GM21825 (cell line): Measurements from ENCODE around the gene PVALB.
A peak's percentile ranks its signal among the peaks of the same experiment; 100 is the strongest.

Experiments used
- ATAC-seq: cut with Tn5 transposase; IDR thresholded peaks from one replicate; pipeline ENCODE4 v1.9.1; 2021; ENCODE audit warnings: mild to moderate bottlenecking, moderate library complexity; ENCODE audit not compliant: unreplicated experiment

Gene PVALB, protein sequence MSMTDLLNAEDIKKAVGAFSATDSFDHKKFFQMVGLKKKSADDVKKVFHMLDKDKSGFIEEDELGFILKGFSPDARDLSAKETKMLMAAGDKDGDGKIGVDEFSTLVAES

DNA sequence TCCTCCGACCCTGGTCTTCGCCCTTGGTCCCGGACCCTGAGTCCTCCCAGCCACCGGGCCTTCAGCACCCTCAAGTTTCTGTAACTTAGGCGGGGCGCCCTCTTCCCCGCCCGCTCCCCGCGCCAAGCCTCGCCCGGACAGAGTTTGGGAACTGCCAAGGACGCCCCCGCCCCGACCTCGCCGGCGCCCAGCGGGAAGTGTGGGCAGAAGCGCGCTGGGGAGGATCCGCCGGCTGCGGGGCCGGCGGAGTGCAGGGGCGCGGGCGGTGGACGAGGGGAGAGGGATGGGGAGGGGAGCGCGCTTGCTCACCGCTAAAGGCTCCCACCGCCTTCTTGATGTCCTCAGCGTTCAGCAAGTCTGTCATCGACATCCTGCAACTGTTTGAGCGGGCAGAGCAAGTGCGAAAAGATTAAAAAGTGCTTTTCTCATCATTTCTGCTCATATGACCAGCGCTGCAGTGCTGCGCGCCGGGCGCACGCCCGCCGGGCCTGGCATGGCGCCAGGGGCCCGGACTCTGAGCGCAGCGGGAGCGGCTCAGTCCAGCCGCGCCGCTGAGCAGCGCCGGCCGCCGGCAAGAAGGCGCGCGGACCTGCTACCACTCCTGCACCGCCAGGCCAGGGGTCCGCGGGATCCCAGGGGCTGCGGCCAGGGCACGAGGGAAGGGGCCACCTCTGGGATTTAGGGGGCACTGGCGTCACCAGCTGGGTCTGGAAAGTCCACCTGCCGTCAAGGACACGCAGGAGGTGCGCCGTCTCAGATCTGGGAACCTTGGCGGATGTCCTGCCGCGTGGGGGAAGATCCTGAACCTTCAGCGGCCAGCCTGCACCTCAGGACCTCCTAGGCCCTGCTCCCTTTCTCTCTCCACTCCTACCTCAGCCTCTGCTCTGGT is at the start of gene PVALB:
Gene PVALB (minus strand): TSS at position 400 of the 889 bp plus-strand sequence. CDS start 30 bp downstream, at position 370.
- no peak for ATAC-seq

DNA sequence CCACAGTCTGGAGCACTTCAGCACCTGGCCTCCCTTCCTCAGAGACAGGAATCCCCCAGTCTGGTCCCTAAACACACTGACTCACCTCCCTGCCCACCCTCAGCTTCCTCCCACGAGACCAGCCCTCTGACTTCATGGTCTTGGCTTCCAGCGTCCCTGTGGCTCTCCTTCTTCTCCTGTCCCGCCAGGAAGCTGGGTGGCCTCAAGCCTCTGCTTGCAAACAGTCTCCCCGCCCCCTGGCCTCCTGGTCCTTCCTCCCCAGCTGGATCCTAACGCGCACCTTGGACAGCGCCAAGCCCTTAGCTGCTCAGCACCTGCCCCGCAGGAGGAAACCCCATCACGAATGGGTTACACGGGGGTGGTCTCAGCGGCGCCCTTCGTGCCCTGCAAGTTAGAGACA is 48.5 kb upstream of the PVALB start:
- no peak for ATAC-seq

DNA sequence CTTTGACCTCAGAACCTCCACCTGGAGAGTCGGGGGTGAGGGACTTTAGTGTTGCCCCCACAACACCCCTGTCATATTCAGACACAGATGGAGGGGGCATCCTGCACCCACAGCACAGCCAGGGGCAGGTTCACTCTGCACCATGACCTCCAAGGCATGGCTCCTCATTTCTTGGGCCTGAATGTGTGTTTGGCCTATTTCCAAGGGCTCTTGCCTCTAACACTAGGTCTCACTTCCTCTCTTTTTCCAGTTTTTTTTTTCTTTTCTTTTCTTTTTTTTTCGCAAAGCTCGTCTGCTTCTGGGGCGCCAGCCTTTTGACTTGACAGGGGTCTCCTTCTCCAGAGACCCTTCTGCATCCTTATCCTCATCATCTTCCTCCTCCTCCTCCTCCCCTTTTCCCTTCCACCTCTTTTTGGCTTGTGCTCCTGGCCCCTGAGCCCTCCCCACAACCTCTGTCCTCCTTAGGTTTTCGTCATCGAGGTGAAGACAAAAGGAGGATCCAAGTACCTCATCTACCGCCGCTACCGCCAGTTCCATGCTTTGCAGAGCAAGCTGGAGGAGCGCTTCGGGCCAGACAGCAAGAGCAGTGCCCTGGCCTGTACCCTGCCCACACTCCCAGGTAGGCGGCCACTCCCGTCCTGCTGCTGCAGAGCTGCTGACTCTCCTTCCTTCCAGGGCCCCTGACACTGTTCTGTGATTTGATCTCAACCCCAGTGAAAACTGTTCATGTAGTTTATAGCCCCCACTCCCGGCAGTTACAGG is 47.8 kb upstream of the PVALB start:
- ATAC-seq = no peak

DNA sequence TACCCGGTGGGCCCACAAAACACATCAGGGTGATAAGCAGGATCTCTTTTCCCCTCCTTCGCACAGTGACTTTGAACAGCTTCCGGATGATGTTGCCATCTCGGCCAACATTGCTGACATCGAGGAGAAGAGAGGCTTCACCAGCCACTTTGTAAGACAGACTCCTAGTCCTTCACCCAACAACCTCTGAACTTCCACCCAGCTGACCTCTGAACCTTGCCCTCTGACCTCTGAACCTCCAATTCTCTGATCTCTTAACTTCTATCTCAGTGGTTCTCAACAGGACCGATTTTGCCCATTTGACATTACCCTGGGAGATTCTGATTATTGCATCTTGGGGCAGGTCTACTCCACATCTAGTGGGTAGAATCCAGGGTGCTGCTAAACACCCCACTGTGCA is 47.1 kb upstream of the PVALB start:
- ATAC-seq = no peak

DNA sequence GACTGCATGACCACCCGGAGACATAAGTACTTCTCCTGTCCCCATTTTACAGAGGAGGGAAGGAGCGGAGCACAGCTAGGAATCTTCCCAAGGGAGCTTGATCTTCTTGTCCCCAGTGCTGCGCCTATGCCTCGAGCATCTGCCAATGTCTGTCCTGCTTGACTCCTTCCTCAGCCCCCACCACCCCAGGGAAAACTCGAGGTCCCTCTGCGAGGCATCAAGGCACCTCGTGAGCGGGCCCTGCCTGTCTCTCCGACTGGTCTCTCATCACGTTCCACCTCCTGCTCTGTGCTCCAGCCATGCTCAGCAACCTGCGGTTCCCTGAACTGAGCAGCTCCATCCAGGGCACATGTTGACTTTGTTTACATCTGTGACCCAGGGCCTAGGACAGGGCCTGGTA is 46.4 kb upstream of the PVALB start:
- no peak for ATAC-seq

DNA sequence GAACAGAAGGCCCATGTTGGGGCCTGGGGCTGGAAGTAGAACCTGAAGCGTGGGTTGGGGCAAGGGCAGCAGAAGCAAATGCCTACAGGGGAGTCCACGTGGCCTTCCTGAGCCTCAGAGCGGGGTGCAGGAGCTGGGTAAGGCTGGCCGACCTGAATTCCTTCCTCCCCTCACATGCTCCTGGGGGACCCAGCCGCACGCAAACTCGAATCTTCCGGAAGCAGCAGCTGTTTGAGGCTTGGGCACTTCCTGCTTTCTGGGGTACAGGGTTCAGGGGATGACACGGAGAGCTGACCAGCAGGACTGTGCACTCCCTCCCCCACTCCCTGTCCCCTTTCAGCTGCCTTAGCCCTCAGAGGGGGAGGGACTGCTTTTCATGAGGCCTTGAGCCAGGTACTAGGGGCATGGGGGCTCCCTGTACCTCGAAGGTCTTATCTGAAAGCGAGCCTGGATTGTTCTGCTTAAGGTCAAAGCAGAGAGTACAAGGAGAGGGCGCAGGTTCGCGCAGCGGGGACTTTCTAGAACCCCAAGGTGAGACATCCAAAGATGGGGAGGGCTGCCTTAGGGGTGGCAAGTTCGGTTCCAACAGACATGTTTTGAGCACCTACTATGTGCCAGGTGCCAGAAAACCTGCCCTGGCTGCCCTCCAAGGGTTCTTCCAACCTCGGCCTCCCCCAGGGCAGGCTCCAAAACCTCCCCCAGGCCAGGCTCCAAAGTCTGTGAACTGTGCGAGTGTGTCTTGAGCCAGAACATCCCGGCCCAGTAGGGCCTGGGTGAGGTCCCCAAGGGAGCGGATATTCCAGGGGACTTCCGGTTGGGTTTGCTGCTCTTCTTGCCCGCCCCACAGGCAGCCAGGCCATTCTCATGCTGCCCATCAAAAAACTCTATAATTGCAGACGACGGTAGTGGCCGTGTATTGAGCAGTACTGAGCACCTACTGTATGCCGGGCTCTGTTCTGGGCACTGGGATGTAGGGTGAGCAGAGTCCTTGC is 45.7 kb upstream of the PVALB start:
- ATAC-seq = no peak

DNA sequence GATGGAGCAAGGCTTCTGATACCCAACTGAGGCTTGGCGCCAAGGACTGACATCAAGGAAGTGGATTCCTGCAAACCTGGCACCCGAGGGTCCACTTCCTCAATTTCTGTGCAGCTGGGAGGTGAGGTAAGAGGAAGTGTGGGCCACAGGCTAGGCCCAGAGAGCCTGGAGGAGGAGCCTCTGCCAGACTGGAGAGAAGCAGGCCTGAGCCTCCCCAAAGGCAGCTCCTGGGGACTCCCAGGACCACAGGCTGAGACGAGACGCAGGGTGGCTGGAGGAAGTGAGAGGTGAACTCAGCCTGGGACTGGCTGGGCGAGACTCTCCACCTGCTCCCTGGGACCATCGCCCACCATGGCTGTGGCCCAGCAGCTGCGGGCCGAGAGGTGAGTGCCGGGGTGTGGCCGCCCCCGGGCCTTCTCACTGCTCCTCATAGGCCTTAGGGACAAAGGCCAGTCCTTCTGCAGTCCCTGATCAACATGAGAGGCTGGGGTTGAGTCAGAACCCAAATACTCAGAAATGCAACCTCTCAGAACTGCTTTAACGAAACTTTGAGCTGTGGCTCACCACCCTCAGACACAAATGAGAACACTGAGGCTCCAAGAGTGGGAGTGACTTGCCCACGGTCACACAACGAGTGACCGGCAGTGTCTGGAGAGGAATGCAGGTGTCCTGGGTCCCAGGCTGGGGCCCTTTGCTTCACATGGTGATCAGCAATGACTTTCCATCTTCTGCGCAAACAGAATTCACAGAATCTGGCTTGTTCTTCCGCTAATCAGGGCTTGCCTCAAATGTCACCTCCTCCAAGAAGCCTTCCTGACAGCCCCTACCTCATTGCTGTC is 44.2 kb upstream of the PVALB start, which contains the start of gene NCF4:
Gene NCF4 (plus strand): TSS at position 186 of the 839 bp plus-strand sequence. CDS start 166 bp downstream, at position 352.
- ATAC-seq = peak; percentile 61

DNA sequence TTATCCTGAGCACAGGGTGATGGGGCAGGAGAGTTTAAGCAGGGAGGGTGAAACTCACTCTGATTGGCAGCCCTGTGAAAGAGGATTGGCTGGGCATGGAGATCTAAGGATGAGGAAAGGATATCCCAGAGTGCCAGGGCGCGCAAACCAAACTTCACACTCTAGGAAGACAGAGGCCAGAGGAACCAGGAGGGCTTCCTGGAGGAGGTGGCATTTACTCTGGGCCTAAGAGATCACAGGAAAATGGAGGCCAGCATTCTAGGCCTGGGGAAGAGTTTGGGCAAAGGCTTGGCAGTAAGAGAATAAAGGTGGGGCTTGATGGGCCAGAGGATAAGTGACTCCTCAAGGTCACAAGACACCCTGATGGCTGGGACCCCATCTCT is 43.6 kb upstream of the PVALB start:
- ATAC-seq = no peak

DNA sequence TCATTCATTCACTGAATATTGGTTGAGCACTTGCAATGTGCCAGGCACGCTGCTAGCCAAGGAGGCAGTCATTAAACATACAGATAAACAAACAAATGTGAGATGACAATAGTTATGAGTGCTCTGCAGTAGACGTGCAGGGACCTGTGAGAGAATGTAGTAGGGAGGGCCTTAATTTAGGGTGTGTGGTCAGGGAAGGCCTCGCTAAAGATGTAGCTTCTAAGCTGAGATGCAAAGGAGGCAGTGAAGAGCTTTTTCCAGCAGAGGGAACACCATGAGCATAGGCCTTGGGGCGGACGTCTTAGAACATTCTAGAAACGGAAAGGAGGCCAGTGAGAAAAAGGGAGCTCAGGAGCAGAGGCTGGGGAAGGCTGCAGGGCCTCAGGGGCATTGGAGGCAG is 43.2 kb upstream of the PVALB start:
- no peak for ATAC-seq

DNA sequence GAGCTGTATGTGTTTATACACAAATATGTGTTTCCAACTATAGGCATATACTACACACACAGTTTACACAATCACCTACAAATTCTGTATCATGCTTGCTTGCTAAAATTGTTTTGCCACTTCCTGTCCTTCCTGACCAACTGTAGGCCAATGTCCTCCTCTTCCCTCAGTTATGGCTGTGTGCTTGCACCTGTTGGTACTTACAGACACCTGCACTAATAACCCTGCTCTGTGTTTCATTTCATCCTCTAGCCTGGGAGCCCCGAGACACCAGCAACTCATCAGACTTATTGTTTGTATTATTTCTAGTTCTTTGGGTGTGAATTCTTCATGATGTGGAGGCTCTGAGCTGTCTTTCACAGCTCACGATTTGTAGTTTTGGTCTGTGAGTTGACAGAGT is 42.1 kb upstream of the PVALB start:
- no peak for ATAC-seq

DNA sequence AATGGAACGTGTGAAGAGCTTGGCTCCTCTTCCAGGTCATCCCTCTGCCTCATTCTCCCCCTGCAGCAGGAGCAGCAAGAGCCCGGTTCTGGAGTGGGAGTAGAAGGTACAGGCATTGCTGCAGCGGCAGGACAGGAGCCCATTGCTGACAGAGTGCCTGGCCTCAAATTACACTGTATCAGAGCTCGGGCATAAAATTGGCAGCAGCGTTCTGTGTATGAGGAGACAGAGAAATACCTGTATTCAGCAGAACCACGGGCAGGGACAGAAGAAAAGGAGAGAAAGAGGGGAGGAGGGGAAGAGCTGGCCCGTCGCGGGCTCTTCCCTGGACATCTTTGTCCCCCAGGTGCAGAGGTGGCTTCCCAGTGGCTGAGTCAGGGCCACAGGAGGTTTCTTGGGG is 41.3 kb upstream of the PVALB start:
- no peak for ATAC-seq

DNA sequence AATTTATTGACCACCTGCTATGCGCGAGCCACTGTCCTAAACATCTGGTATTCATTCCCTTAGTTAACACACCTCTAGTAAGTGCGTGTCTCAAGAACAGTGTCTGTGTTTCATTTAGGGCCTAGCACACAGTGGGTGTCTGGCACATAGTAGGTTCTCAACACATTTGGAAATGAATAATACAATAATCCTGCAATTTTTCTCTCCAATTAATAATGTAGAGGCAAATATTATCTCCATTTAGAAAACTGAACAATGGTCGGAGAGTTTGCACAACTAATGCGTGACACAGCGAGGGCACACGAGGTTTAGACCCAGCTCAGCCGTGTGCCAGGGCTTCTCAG is 39.9 kb upstream of the PVALB start:
- no peak for ATAC-seq

DNA sequence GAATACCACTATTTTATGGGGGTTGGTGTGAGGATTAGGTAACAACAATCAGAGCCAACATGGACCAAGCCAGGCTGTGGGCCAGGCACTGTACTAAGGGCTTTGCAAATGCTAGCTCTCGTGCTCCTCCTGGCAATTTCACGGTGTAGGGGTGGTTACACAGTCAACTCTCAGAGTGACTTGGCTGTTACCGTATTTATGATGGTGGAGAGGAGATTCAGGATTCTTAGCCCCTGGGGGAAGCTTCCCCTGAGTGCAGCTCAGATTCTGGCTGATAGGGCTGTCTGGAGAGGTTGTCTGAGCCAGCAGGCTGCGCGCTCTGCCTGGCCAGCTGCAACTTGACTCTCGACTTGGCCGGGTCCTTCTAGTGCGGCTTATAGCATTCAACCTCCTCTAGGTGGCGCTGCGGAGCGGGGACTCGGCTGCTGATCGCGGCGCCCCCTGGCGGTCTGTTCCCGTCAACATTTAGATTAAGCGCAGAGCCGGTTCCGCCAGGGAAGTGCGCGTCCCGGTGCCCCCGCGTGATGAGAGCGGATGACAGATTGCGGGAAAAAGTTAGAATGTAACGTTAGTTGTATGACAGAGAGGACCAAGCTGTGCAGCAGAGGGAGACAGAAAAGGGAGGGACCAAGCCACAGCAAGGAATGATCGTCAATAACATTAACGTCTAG is 39.4 kb upstream of the PVALB start:
- no peak for ATAC-seq

DNA sequence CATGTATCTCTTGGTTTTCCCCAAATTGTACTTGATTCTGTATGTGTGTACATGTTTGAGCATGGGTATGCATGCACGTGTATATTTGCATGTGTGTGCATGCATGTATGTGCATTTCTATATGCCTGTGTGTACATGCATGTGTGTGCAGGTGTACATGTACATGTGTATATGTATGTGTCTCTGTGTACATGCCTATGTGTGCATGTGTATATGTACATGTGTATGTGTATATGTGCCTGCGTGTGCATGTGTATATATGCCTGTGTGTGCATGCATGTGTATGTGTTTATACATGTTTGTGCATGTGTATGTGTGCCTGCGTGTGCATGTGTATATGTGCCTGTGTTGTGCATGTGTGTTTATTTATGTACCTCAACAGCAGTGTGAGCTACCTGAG is 38.6 kb upstream of the PVALB start:
- ATAC-seq = no peak

DNA sequence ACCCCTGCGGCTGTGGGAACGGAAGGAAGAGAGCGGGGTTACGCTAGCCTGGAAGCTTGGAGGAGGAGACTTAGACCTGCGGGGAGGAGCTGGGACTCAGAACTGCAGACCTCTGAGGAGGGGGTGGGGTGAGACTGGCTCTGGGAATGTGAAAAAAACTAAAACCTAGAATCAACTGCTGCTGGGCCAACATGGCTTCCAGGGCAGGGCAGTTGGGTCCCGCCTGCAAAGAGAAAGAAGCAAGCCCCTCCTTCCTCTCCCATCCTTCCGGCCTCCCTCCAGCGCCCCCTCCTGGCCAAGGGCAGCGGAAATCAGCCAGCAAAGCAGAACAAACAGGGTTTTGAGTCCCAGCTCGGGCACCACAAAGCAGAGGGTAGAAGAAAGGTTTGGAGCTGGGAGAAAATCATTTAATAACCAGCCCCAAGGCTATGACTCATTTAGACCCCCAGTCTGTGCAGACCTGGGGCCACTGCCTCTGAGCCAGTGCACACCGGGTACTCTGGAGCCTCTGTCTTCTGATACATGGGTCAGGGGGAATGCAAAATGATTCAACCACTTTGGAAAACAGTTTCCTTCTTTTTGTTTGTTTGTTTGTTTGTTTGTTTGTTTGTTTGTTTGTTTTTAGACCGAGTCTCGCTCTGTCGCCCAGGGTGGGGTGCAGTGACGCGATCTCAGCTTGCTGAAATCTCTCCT is 36.7 kb upstream of the PVALB start:
- no peak for ATAC-seq

DNA sequence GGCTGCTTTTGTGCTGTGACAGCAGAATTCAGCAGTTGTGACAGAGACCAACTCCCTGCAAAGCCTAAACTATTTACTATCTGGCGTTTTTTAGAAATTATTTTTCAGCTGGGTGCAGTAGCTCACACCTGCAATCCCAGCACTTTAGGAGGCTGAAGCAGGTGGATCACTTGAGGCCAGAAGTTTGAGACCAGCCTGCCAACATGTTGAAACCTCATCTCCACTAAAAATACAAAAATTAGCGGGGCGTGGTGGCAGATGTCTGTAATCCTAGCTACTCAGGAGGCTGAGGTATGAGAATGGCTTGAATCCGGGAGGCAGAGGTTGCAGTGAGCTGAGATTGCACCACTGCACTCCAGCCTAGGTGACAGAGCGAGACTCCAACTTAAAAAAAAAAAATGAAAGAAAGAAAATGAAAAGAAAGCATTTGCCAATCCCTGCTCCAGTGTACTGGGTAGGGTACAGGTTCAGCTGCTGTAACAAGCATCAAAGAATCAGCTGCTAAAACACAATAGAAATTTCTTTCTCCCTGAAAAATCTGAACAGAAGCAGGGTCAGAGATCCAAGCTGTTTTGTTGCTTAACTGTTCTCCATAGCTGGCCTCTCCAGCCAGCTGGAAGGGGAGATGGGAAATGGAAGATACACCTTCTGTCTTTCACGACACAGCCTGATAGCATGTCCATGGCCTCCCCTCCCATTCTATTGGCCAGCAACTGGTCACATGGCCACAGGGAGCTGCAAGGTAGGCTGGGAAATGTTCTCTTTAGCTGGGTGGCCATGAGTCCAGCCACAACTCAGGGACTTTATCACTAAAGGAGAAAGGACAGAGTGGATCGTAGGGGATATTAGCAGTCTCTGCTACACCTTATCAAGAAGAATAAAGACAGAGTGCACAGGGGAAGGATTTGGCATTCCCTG is 35.5 kb upstream of the PVALB start:
- no peak for ATAC-seq

DNA sequence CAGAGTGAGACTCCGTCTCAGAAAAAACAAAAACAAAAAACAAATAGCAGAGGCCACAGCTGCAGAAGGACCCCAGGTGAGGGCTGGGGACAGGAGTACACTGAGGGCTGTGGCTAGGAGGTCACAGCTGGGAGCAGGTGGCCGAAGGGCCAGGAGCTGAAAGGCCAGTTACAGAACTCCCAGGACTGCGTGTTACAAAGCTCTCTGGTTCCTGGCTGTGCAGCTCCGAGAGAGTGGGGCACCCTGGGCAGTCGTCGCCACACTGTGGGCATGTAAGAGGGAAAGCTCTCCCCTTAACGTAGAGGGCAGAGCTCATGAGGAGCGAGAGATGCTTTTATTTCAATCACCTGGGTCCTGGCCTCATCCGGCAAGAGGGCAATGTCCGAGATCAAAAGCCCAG is 33.8 kb upstream of the PVALB start:
- no peak for ATAC-seq

DNA sequence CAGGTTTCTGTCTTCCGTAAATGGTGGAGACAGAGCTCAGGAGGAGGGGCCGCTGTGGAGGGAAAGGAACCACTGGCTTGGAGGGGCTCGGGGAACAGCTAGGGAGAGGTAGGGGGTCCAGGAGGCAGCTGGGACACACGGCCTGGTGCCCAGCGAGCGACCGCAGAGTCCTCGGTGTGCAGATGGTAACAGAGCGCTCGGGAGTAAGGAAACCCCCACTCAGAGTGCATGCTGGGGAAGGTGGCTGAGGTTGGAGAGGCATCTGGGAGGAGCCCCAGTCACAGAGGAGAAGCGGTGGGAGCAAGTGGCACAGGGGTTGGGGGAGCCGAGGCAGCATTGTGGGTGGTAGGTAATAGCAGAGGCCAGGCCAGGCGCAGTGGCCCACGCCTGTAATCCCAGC is 33.2 kb upstream of the PVALB start:
- ATAC-seq = no peak
